ENCODE data around the gene ATRIP.

- TF ChIP-seq CTCF (IDR thresholded peaks at IDR 0.05) = no peak
- TF ChIP-seq POLR2A (IDR thresholded peaks at IDR 0.05) = no peak
These were observed 23.9 kb upstream of the ATRIP start for GRCh38 chr3:48422681-48423080.

All from heart left ventricle (tissue), 13 donors.